IMR-90 (cell line): Measurements from ENCODE around the gene SLC22A5. TPM values are rescaled to one million over a fixed set of nuclear protein-coding genes. Genes with fewer than 3 reads are reported as not detected.

Source experiments
- ATAC-seq: fragments of 200-7000 bp; cut with Tn5 transposase; 2 replicates; pipeline ENCODE4 v1.9.1; 2020; ENCODE audit warnings: low read depth, mild to moderate bottlenecking, moderate library complexity
- BruUV-seq: library from RNA; stranded (reverse); fragments of 400-500 nt; replicated peaks from 2 replicates; lab custom pipeline; 2021; lab: Mats Ljungman, UMichigan
- CTCF ChIA-PET: fragments of 300-600 bp; formaldehyde crosslinking; extraction: SDS; loops from one replicate; lab custom pipeline; 2021; ENCODE audit warnings: antibody characterized with exemption; lab: Yijun Ruan, JAX
- POLR2A ChIA-PET: fragments of 300-600 bp; sonication (Branson Sonifier 250); formaldehyde crosslinking; loops from one replicate; lab custom pipeline; 2022; ENCODE audit warnings: antibody characterized with exemption; ENCODE audit not compliant: unreplicated experiment; lab: Charles Lee
- DNase-seq: peaks from one replicate; pipeline ENCODE4 v3.0.0; 2013
- H2AFZ ChIP-seq: replicated peaks from 2 replicates; pipeline ENCODE3; 2013; ENCODE audit warnings: low read length, mild to moderate bottlenecking; ENCODE audit not compliant: poor library complexity
- H2AK5ac ChIP-seq: 2 replicates; pipeline ENCODE4 v1.6.1; 2013; ENCODE audit warnings: low read depth, low read length, inconsistent platforms
- H2AK9ac ChIP-seq: replicated peaks from 2 replicates; pipeline ENCODE3; 2013; ENCODE audit warnings: mild to moderate bottlenecking, low read depth, low read length, moderate library complexity; ENCODE audit not compliant: poor library complexity
- H2BK120ac ChIP-seq: 2 replicates; pipeline ENCODE4 v1.6.1; 2013; ENCODE audit warnings: low read depth, low read length, inconsistent platforms
- H2BK15ac ChIP-seq: 3 replicates; pipeline ENCODE4 v1.6.1; 2013; ENCODE audit warnings: low read depth, low read length, inconsistent platforms
- H2BK20ac ChIP-seq: 2 replicates; pipeline ENCODE4 v1.6.1; 2013; ENCODE audit warnings: low read depth, mild to moderate bottlenecking, inconsistent platforms, low read length, moderate library complexity
- H2BK5ac ChIP-seq: 2 replicates; pipeline ENCODE4 v1.6.1; 2013; ENCODE audit warnings: mild to moderate bottlenecking, low read depth, low read length, inconsistent platforms; ENCODE audit not compliant: poor library complexity, severe bottlenecking
- H3K14ac ChIP-seq: replicated peaks from 2 replicates; pipeline ENCODE4 v1.6.1; 2013; ENCODE audit warnings: low read depth, low read length, inconsistent platforms
- H3K18ac ChIP-seq: 2 replicates; pipeline ENCODE4 v1.6.1; 2013; ENCODE audit warnings: low read depth, low read length, control low read depth
- H3K23ac ChIP-seq: 2 replicates; pipeline ENCODE4 v1.6.1; 2013; ENCODE audit warnings: low read depth, low read length, inconsistent platforms
- H3K27ac ChIP-seq: 2 replicates; pipeline ENCODE4 v1.5.1; 2013; ENCODE audit warnings: mild to moderate bottlenecking, control low read depth, low read length; ENCODE audit not compliant: insufficient read depth
- H3K27me3 ChIP-seq: 2 replicates; pipeline ENCODE4 v1.6.1; 2013; ENCODE audit warnings: low read length; ENCODE audit not compliant: control insufficient read depth, insufficient read depth
- H3K36me3 ChIP-seq: 2 replicates; pipeline ENCODE4 v1.6.1; 2013; ENCODE audit warnings: low read length, mixed read lengths; ENCODE audit not compliant: control insufficient read depth, insufficient read depth
- H3K4ac ChIP-seq: 2 replicates; pipeline ENCODE4 v1.6.1; 2013; ENCODE audit warnings: low read depth, low read length, inconsistent platforms
- H3K4me1 ChIP-seq: 2 replicates; pipeline ENCODE4 v1.6.1; 2013; ENCODE audit warnings: low read length, mixed read lengths; ENCODE audit not compliant: control insufficient read depth, insufficient read depth
- H3K4me2 ChIP-seq: 2 replicates; pipeline ENCODE4 v1.6.1; 2013; ENCODE audit warnings: low read depth, mild to moderate bottlenecking, control low read depth, low read length, moderate library complexity
- H3K4me3 ChIP-seq: 2 replicates; pipeline ENCODE4 v1.5.1; 2013; ENCODE audit warnings: low read depth, mild to moderate bottlenecking, control low read depth, low read length, moderate library complexity; ENCODE audit not compliant: insufficient read depth
- H3K56ac ChIP-seq: 2 replicates; pipeline ENCODE4 v1.6.1; 2013; ENCODE audit warnings: low read length, inconsistent platforms; ENCODE audit not compliant: insufficient read depth; ENCODE audit errors: extremely low read depth
- H3K79me1 ChIP-seq, 2 experiments: 2 replicates each; pipeline ENCODE4 v1.6.1; 2013; ENCODE audit warnings: low read length in 2 of 2, inconsistent platforms in 1 of 2, low read depth in 1 of 2
- H3K9ac ChIP-seq: 2 replicates; pipeline ENCODE4 v1.6.1; 2013; ENCODE audit warnings: low read depth, low read length, control low read depth
- H3K9me1 ChIP-seq: 2 replicates; pipeline ENCODE4 v1.6.1; 2013; ENCODE audit warnings: low read length, inconsistent platforms; ENCODE audit not compliant: insufficient read depth
- H3K9me3 ChIP-seq: 2 replicates; pipeline ENCODE4 v1.6.1; 2013; ENCODE audit warnings: low read length; ENCODE audit not compliant: control insufficient read depth, insufficient read depth
- H4K20me1 ChIP-seq: 2 replicates; pipeline ENCODE4 v1.6.1; 2013; ENCODE audit warnings: low read length, inconsistent platforms; ENCODE audit not compliant: insufficient read depth
- H4K5ac ChIP-seq: 2 replicates; pipeline ENCODE4 v1.6.1; 2013; ENCODE audit warnings: mild to moderate bottlenecking, low read depth, low read length, control low read depth
- H4K8ac ChIP-seq, 2 experiments: 2 replicates each; pipeline ENCODE4 v1.6.1; 2013; ENCODE audit warnings: low read depth in 2 of 2, low read length in 2 of 2, control low read depth in 1 of 2, inconsistent platforms in 1 of 2
- H4K91ac ChIP-seq: 2 replicates; pipeline ENCODE4 v1.6.1; 2013; ENCODE audit warnings: low read depth, low read length, inconsistent platforms; ENCODE audit not compliant: insufficient read depth
- BHLHE40 ChIP-seq: fragments of 150-350 bp; IDR thresholded peaks from 2 replicates; pipeline ENCODE4 v1.6.1; 2016; ENCODE audit warnings: mild to moderate bottlenecking, low read depth, low read length
- CEBPB ChIP-seq: IDR thresholded peaks from 2 replicates; pipeline ENCODE4 v1.6.1; 2012; ENCODE audit warnings: low read depth, low read length, improper control_type of control experiment
- CHD1 ChIP-seq: IDR thresholded peaks from 2 replicates; pipeline ENCODE4 v1.6.1; 2012; ENCODE audit warnings: low read depth, low read length, improper control_type of control experiment
- FOS ChIP-seq: fragments of 150-350 bp; IDR thresholded peaks from 2 replicates; pipeline ENCODE4 v1.6.1; 2016; ENCODE audit warnings: low read depth, low read length
- MAFK ChIP-seq: IDR thresholded peaks from 2 replicates; pipeline ENCODE4 v1.6.1; 2012; ENCODE audit warnings: low read depth, low read length, improper control_type of control experiment
- MAZ ChIP-seq: IDR thresholded peaks from 2 replicates; pipeline ENCODE4 v1.6.1; 2012; ENCODE audit warnings: low read depth, mild to moderate bottlenecking, low read length, improper control_type of control experiment, moderate library complexity, borderline replicate concordance
- MXI1 ChIP-seq: IDR thresholded peaks from 2 replicates; pipeline ENCODE4 v1.6.1; 2012; ENCODE audit warnings: low read depth, mild to moderate bottlenecking, low read length, moderate library complexity, borderline replicate concordance
- NFE2L2 ChIP-seq: fragments of 150-350 bp; IDR thresholded peaks from 2 replicates; pipeline ENCODE4 v1.6.1; 2016; ENCODE audit warnings: low read depth, mild to moderate bottlenecking, low read length
- POLR2A ChIP-seq: IDR thresholded peaks from 2 replicates; pipeline ENCODE4 v1.6.1; 2012; ENCODE audit warnings: mild to moderate bottlenecking, low read depth, low read length
- RAD21 ChIP-seq: IDR thresholded peaks from 2 replicates; pipeline ENCODE4 v1.6.1; 2012; ENCODE audit warnings: low read length, improper control_type of control experiment
- RCOR1 ChIP-seq: IDR thresholded peaks from 2 replicates; pipeline ENCODE4 v1.6.1; 2012; ENCODE audit warnings: mild to moderate bottlenecking, low read length, improper control_type of control experiment; ENCODE audit not compliant: insufficient replicate concordance
- RFX5 ChIP-seq: IDR thresholded peaks from 2 replicates; pipeline ENCODE4 v1.8.0; 2012; ENCODE audit warnings: low read depth, mild to moderate bottlenecking, low read length, moderate library complexity
- SMC3 ChIP-seq: fragments of 150-350 bp; IDR thresholded peaks from 2 replicates; pipeline ENCODE4 v1.6.1; 2016; ENCODE audit warnings: low read depth, mild to moderate bottlenecking, antibody characterized with exemption, low read length, moderate library complexity
- WGBS, 2 experiments: methylation state at CpG; one replicate each; pipeline versions ENCODE4 v1.1.5 to v1.1.7; 2013; ENCODE audit warnings: missing lambda C conversion rate in 2 of 2; ENCODE audit not compliant: insufficient read length in 1 of 2; ENCODE audit errors: extremely low coverage in 2 of 2; 5-methylcytosine and 5-hydroxymethylcytosine counted together
- dilution Hi-C: fragments of 300-500 bp; cut with HindIII; formaldehyde crosslinking; loops from one replicate; pipeline ENCODE4 v1.14.3; 2018; ENCODE audit warnings: low sequenced_read_pairs; ENCODE audit not compliant: unreplicated experiment
- in situ Hi-C: fragments of 300-500 bp; cut with MboI; formaldehyde crosslinking; loops from 3 replicates; pipeline ENCODE4 v1.14.3; 2019; ENCODE audit warnings: low sequenced_read_pairs, inconsistent platforms, mixed read lengths
- intact Hi-C: fragments of 100-400 bp; cut with micrococcal nuclease; formaldehyde crosslinking; loops from 2 replicates; pipeline ENCODE4 v1.10.0; 2022
- polyA plus RNA-seq, 3 experiments: library from polyadenylated mRNA; depleted of rRNA; stranded (reverse); fragments of >200 nt; gene quantifications; 2 replicates each; pipeline ENCODE4 v1.2.3, GENCODE V29; 2012; ENCODE audit warnings: low replicate concordance in 1 of 3
- total RNA-seq: library from RNA; depleted of rRNA; stranded (reverse); fragments of >200 nt; gene quantifications from 2 replicates; pipeline ENCODE4 v1.2.3, GENCODE V29; 2012
- TF ChIP-seq, protein P1 (sequence below): conservative IDR thresholded peaks from 2 replicates; pipeline ENCODE4 v1.5.1; 2012; ENCODE audit warnings: mild to moderate bottlenecking, low read depth, low read length, improper control_type of control experiment
- TF ChIP-seq, protein P2 (sequence below): fragments of 150-350 bp; IDR thresholded peaks from 2 replicates; pipeline ENCODE4 v1.6.1; 2017; ENCODE audit warnings: mild to moderate bottlenecking, antibody characterized with exemption, low read length, low read depth

Gene SLC22A5
- total and polyA plus RNA-seq, 2 of the 4 experiments (the other 2 are of a cell fraction) = 6.1 to 7.1 TPM

DNA sequence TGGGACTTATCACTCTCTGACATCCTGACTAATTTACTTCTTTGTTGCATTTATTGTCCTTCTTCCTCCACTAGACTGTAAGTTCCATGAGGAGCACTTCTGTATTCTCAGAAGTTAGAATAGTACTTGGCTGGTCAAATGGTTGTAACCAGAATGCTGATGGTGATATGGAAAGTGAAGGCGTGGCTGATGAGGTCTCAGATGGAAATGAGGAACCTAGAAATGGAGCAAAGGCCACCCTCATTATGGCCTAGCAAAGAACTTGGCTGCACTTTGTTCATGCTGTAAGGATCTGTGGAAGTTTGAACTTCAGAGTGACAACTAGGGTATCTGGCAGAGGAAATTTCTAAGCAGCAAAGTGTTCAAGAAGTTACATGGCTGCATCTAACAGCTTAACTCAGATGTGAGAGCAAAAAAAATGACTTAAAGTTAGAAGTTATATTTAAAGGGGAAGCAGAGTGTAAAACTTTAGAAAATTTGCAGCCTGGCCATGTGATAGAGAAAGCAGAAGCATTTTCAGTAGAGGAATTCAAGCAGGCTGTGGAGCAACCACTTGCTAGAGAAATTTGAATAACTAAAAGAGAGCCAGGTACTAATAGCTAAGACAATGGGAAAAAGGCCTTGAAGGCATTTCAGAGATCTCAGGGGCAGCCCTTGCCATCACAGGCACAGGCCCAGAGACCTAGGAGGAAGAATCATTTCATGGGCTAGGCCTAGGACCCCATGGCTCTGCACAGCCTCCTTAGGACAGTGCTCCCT, 14.9 kb upstream of the SLC22A5 start:
- Histone ChIP-seq H3K9ac (no peak overlapping the region), H3K27me3 (peaks cover 10% of the 10 kb centered on the region), H3K9me3 (no peaks in the 10 kb centered on the region), H4K20me1 (no peaks in the 10 kb centered on the region), H3K9me1 (no peaks in the 10 kb centered on the region), H3K79me1 (no peaks in the 10 kb centered on the region), H2BK15ac (no peak overlapping the region), H2BK120ac (no peak overlapping the region), H4K91ac (no peak overlapping the region), H3K36me3 (no peaks in the 10 kb centered on the region), H2AK5ac (no peak overlapping the region), H3K14ac (no peak overlapping the region), H3K56ac (no peak overlapping the region), H3K4ac (no peak overlapping the region), H2BK20ac (no peak overlapping the region), H2BK5ac (no peak overlapping the region), H2AK9ac (no peak overlapping the region), H3K4me1 (no peaks in the 10 kb centered on the region), H3K18ac (no peak overlapping the region), H3K27ac (no peak overlapping the region), H2AFZ (no peak overlapping the region), H3K23ac (no peak overlapping the region), H3K4me2 (no peak overlapping the region), H4K8ac (no peak overlapping the region), H3K4me3 (no peak overlapping the region), H4K5ac (no peak overlapping the region)
- intact Hi-C loops (no loop called here), in situ Hi-C loops (no loop called here), dilution Hi-C loops (no loop called here)
- no CpG with 5 or more reads among the region's 1 CpG for WGBS, 2 experiments
- BruUV-seq = no TSS peak
- POLR2A ChIA-PET = no interaction called here
- TF ChIP-seq, protein P1, sequence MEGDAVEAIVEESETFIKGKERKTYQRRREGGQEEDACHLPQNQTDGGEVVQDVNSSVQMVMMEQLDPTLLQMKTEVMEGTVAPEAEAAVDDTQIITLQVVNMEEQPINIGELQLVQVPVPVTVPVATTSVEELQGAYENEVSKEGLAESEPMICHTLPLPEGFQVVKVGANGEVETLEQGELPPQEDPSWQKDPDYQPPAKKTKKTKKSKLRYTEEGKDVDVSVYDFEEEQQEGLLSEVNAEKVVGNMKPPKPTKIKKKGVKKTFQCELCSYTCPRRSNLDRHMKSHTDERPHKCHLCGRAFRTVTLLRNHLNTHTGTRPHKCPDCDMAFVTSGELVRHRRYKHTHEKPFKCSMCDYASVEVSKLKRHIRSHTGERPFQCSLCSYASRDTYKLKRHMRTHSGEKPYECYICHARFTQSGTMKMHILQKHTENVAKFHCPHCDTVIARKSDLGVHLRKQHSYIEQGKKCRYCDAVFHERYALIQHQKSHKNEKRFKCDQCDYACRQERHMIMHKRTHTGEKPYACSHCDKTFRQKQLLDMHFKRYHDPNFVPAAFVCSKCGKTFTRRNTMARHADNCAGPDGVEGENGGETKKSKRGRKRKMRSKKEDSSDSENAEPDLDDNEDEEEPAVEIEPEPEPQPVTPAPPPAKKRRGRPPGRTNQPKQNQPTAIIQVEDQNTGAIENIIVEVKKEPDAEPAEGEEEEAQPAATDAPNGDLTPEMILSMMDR = no peak
- TF ChIP-seq CHD1 = no peak
- TF ChIP-seq RAD21 = no peak
- TF ChIP-seq NFE2L2 = no peak
- TF ChIP-seq RFX5 = no peak
- no peak for TF ChIP-seq CEBPB
- TF ChIP-seq, protein P2, sequence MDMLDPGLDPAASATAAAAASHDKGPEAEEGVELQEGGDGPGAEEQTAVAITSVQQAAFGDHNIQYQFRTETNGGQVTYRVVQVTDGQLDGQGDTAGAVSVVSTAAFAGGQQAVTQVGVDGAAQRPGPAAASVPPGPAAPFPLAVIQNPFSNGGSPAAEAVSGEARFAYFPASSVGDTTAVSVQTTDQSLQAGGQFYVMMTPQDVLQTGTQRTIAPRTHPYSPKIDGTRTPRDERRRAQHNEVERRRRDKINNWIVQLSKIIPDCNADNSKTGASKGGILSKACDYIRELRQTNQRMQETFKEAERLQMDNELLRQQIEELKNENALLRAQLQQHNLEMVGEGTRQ = no peak
- TF ChIP-seq SMC3 = no peak
- no peak for TF ChIP-seq FOS
- no peak for TF ChIP-seq RCOR1
- no peak for TF ChIP-seq MXI1
- no peak for TF ChIP-seq MAZ
- TF ChIP-seq MAFK = no peak
- no peak for TF ChIP-seq POLR2A
- TF ChIP-seq BHLHE40 = no peak
- DNase-seq (no peak), ATAC-seq (no peak)
- CTCF ChIA-PET = interaction anchor here (1.0 kb wide), 1 partner anchor 14 kb away, joined by 3 read pairs; no protein-coding TSS in a partner anchor
